Measurements from ENCODE around the gene LIMK2.
"Not testable (repeated sequence)": the region's sequence is repeated elsewhere in the genome, so short reads cannot be mapped to it uniquely, and the experiment has no call there.

GRCh38 chr22:31204352-31204984 lies 7.6 kb upstream of the LIMK2 start:
- not testable (repeated sequence) for TF ChIP-seq CTCF (IDR thresholded peaks at IDR 0.05; ENCODE audit: low read depth, low read length); EZH2phosphoT487 (IDR thresholded peaks at IDR 0.05; ENCODE audit: low read depth)
